Islet of Langerhans (tissue), 1 donor: ENCODE results near the gene PTCH1.
A peak's percentile ranks its signal among the peaks of the same experiment; 100 is the strongest.

ENCODE experiments used
- FAIRE-seq: peaks from one replicate; lab custom pipeline; 2011; peaks lifted over from hg19 to GRCh38; lab: Jason Lieb, UNC

The PTCH1 gene

GRCh38 chr9:95497772-95498171 lies 19.0 kb downstream of the PTCH1 start:
- FAIRE-seq = no peak

- no peak for FAIRE-seq
Observed at GRCh38 chr9:95496687-95497086, 20.1 kb downstream of the PTCH1 start.

- no peak for FAIRE-seq
Observed at GRCh38 chr9:95495961-95496360, 20.8 kb downstream of the PTCH1 start.

GRCh38 chr9:95495529-95495928 lies 21.2 kb downstream of the PTCH1 start:
- FAIRE-seq = no peak

GRCh38 chr9:95494416-95495371 lies 22.1 kb downstream of the PTCH1 start:
- no peak for FAIRE-seq

GRCh38 chr9:95494022-95494415 lies 22.8 kb downstream of the PTCH1 start:
- FAIRE-seq = no peak

- no peak for FAIRE-seq
Observed at GRCh38 chr9:95493402-95493801, 23.4 kb downstream of the PTCH1 start.

GRCh38 chr9:95491543-95492320 lies 25.0 kb downstream of the PTCH1 start:
- no peak for FAIRE-seq

GRCh38 chr9:95488954-95489353 lies 27.8 kb downstream of the PTCH1 start:
- no peak for FAIRE-seq

GRCh38 chr9:95486318-95486717 lies 30.5 kb downstream of the PTCH1 start:
- peak; percentile 9 for FAIRE-seq

GRCh38 chr9:95484225-95484624 lies 32.5 kb downstream of the PTCH1 start:
- FAIRE-seq = no peak

- FAIRE-seq = no peak
Observed at GRCh38 chr9:95483431-95483830, 33.3 kb downstream of the PTCH1 start.

GRCh38 chr9:95482621-95483020 lies 34.1 kb downstream of the PTCH1 start:
- no peak for FAIRE-seq

- no peak for FAIRE-seq
Observed at GRCh38 chr9:95481000-95481399, 35.8 kb downstream of the PTCH1 start.

GRCh38 chr9:95480346-95480745 lies 36.4 kb downstream of the PTCH1 start:
- no peak for FAIRE-seq

GRCh38 chr9:95479330-95479729 lies 37.4 kb downstream of the PTCH1 start:
- no peak for FAIRE-seq

- FAIRE-seq = no peak
Observed at GRCh38 chr9:95478335-95478734, 38.4 kb downstream of the PTCH1 start.

- FAIRE-seq = no peak
Observed at GRCh38 chr9:95477885-95478284, 38.9 kb downstream of the PTCH1 start.

GRCh38 chr9:95477441-95477840 lies 39.3 kb downstream of the PTCH1 start:
- FAIRE-seq = no peak

GRCh38 chr9:95468791-95469190 lies 48.0 kb downstream of the PTCH1 start:
- no peak for FAIRE-seq

GRCh38 chr9:95465115-95465514 lies 51.7 kb downstream of the PTCH1 start:
- FAIRE-seq = no peak

GRCh38 chr9:95463148-95464060 lies 53.4 kb downstream of the PTCH1 start:
- no peak for FAIRE-seq
